BE2C (cell line): ENCODE data around the gene RABEP2.

Experiments used
- DNase-seq: peaks from one replicate; pipeline ENCODE4 v3.0.0-alpha.2; 2020
- H3K27me3 ChIP-seq: fragments of 250-450 bp; sonication (Bioruptor Pico); 2 replicates; pipeline ENCODE4 v1.5.1; 2020; ENCODE audit warnings: mild to moderate bottlenecking
- H3K36me3 ChIP-seq: fragments of 250-450 bp; sonication (Bioruptor Pico); 2 replicates; pipeline ENCODE4 v1.5.1; 2020; ENCODE audit warnings: mild to moderate bottlenecking
- H3K4me1 ChIP-seq: fragments of 250-450 bp; sonication (Bioruptor Pico); 2 replicates; pipeline ENCODE4 v1.5.1; 2020
- H3K4me3 ChIP-seq: 2 replicates; pipeline ENCODE4 v1.5.1; 2011; ENCODE audit warnings: low read depth, low read length
- H3K9me3 ChIP-seq: fragments of 250-450 bp; sonication (Bioruptor Pico); 2 replicates; pipeline ENCODE4 v1.5.1; 2020
- CTCF ChIP-seq: IDR thresholded peaks from 2 replicates; pipeline ENCODE4 v1.5.1; 2012; ENCODE audit warnings: mild to moderate bottlenecking, low read depth, low read length

RABEP2 gene

GRCh38 chr16:28935346-28935745 lies 10.3 kb upstream of the RABEP2 start:
- no peaks in the 10 kb centered on the region for H3K27me3 ChIP-seq
- DNase-seq = no peak
- H3K4me3 ChIP-seq = no peak overlapping the region
- no peak for TF ChIP-seq CTCF
- H3K9me3 ChIP-seq = no peaks in the 10 kb centered on the region
- H3K36me3 ChIP-seq = no peaks in the 10 kb centered on the region
- no peaks in the 10 kb centered on the region for H3K4me1 ChIP-seq

- no peak for TF ChIP-seq CTCF
- no peaks in the 10 kb centered on the region for H3K4me1 ChIP-seq
- no peaks in the 10 kb centered on the region for H3K9me3 ChIP-seq
- DNase-seq = no peak
- H3K27me3 ChIP-seq = no peaks in the 10 kb centered on the region
- H3K36me3 ChIP-seq = no peaks in the 10 kb centered on the region
- no peak overlapping the region for H3K4me3 ChIP-seq
Measured at GRCh38 chr16:28933171-28933570, 8.1 kb upstream of the RABEP2 start.

DNA sequence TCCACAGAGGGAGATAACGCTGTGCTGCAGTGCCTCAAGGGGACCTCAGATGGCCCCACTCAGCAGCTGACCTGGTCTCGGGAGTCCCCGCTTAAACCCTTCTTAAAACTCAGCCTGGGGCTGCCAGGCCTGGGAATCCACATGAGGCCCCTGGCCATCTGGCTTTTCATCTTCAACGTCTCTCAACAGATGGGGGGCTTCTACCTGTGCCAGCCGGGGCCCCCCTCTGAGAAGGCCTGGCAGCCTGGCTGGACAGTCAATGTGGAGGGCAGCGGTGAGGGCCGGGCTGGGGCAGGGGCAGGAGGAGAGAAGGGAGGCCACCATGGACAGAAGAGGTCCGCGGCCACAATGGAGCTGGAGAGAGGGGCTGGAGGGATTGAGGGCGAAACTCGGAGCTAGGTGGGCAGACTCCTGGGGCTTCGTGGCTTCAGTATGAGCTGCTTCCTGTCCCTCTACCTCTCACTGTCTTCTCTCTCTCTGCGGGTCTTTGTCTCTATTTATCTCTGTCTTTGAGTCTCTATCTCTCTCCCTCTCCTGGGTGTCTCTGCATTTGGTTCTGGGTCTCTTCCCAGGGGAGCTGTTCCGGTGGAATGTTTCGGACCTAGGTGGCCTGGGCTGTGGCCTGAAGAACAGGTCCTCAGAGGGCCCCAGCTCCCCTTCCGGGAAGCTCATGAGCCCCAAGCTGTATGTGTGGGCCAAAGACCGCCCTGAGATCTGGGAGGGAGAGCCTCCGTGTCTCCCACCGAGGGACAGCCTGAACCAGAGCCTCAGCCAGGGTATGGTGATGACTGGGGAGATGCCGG lies 7.5 kb upstream of the RABEP2 start:
- TF ChIP-seq CTCF = no peak
- Histone ChIP-seq H3K4me3 (no peak overlapping the region), H3K4me1 (no peaks in the 10 kb centered on the region), H3K36me3 (no peaks in the 10 kb centered on the region), H3K27me3 (no peaks in the 10 kb centered on the region), H3K9me3 (no peaks in the 10 kb centered on the region)
- no peak for DNase-seq

GRCh38 chr16:28931801-28932225 lies 6.8 kb upstream of the RABEP2 start, which contains the start of gene CD19:
Gene CD19, plus strand, starts transcription at chr16:28931971. Its CDS starts 30 bp downstream, at chr16:28932001.
- Histone ChIP-seq H3K36me3 (no peaks in the 10 kb centered on the region), H3K9me3 (no peaks in the 10 kb centered on the region), H3K27me3 (no peaks in the 10 kb centered on the region), H3K4me3 (no peak within 1 kb of the TSS), H3K4me1 (no peaks in the 10 kb centered on the region)
- DNase-seq = no peak
- no peak for TF ChIP-seq CTCF

DNA sequence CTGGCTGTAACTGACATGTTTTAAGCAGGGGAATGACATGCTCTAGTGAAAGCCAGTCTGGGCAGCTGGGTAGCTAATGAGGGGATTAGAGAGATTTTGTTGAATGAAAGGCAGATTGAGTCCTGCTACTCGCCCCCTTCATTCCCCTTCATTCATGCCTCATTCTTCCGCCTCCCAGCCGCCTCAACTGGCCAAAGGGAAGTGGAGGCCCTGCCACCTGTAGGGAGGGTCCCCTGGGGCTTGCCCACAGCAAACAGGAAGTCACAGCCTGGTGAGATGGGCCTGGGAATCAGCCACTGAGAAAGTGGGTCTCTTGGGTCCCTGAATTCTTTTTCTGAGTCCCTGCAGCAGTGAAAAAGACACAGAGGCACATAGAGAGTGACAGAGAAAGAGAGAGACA lies 5.6 kb upstream of the RABEP2 start:
- H3K36me3 ChIP-seq = no peaks in the 10 kb centered on the region
- no peaks in the 10 kb centered on the region for H3K9me3 ChIP-seq
- no peak for TF ChIP-seq CTCF
- DNase-seq = no peak
- H3K4me1 ChIP-seq = no peaks in the 10 kb centered on the region
- no peaks in the 10 kb centered on the region for H3K27me3 ChIP-seq
- H3K4me3 ChIP-seq = no peak overlapping the region

- Histone ChIP-seq H3K27me3 (no peaks in the 10 kb centered on the region), H3K36me3 (no peaks in the 10 kb centered on the region), H3K9me3 (no peaks in the 10 kb centered on the region), H3K4me3 (no peak overlapping the region), H3K4me1 (no peaks in the 10 kb centered on the region)
- no peak for DNase-seq
- TF ChIP-seq CTCF = no peak
Measured at GRCh38 chr16:28930203-28930602, 5.2 kb upstream of the RABEP2 start.
